HL-60 (cell line): ENCODE data around the gene AGPAT3.
A peak's percentile ranks its signal among the peaks of the same experiment; 100 is the strongest.

Experiments
- DNase-seq, 2 experiments: peaks; one replicate each; pipeline ENCODE4 v3.0.0-alpha.2; 2010 to 2020; ENCODE audit warnings: low read depth in 1 of 2, low spot score in 1 of 2
- H3K27ac ChIP-seq: fragments of 250-450 bp; sonication (Bioruptor Pico); replicated peaks from 2 replicates; pipeline ENCODE4 v1.5.1; 2020; ENCODE audit warnings: mild to moderate bottlenecking, moderate library complexity
- H3K27me3 ChIP-seq: fragments of 250-450 bp; sonication (Bioruptor Pico); 2 replicates; pipeline ENCODE4 v1.5.1; 2021; ENCODE audit warnings: mild to moderate bottlenecking, moderate library complexity; ENCODE audit not compliant: insufficient read depth, poor library complexity, severe bottlenecking
- H3K4me3 ChIP-seq: replicated peaks from 2 replicates; pipeline ENCODE4 v1.5.1; 2011; ENCODE audit warnings: mild to moderate bottlenecking, control low read depth, low read length; ENCODE audit not compliant: insufficient read depth
- CTCF ChIP-seq: IDR thresholded peaks from one replicate; pipeline ENCODE4 v1.5.1; 2011; ENCODE audit warnings: low read length, control low read depth, inconsistent platforms; ENCODE audit not compliant: insufficient read depth
- GABPA ChIP-seq: IDR thresholded peaks from 2 replicates; pipeline ENCODE4 v1.6.1; 2012; ENCODE audit warnings: low read depth
- POLR2AphosphoS5 ChIP-seq: IDR thresholded peaks from 2 replicates; pipeline ENCODE4 v1.6.1; 2012; ENCODE audit warnings: low read depth
- REST ChIP-seq: IDR thresholded peaks from 2 replicates; pipeline ENCODE4 v1.6.1; 2012; ENCODE audit warnings: low read depth; ENCODE audit not compliant: insufficient replicate concordance
- SPI1 ChIP-seq: IDR thresholded peaks from 2 replicates; pipeline ENCODE4 v1.6.1; 2012; ENCODE audit warnings: low read depth, mild to moderate bottlenecking, borderline replicate concordance

The AGPAT3 gene

GRCh38 chr21:44024887-44025353, 159.9 kb downstream of the AGPAT3 start:
- TF ChIP-seq SPI1, result peak; percentile 92
- no peak for TF ChIP-seq REST
- Histone ChIP-seq H3K27me3 (no peaks in the 10 kb centered on the region), H3K27ac (peak overlapping the region; percentile 50), H3K4me3 (no peak overlapping the region)
- peak; percentile 54 to 92 for DNase-seq

GRCh38 chr21:44027607-44028286, 162.7 kb downstream of the AGPAT3 start:
- TF ChIP-seq POLR2AphosphoS5 (no peak), REST (no peak)
- no peak overlapping the region for H3K4me3 ChIP-seq

GRCh38 chr21:44028287-44028659, 163.2 kb downstream of the AGPAT3 start:
- Histone ChIP-seq H3K27me3 (no peaks in the 10 kb centered on the region), H3K4me3 (no peak overlapping the region), H3K27ac (no peak overlapping the region)
- no peak for DNase-seq
- TF ChIP-seq SPI1 (no peak), REST (no peak), GABPA (no peak), CTCF (no peak)

More at GRCh38 chr21:44027607-44028286, 162.7 kb downstream of the AGPAT3 start:
- DNase-seq, result no peak
- Histone ChIP-seq H3K27me3 (no peaks in the 10 kb centered on the region), H3K27ac (no peak overlapping the region)

- no peak overlapping the region for H3K4me3 ChIP-seq
- no peaks in the 10 kb centered on the region for H3K27me3 ChIP-seq
- no peak for TF ChIP-seq GABPA
- DNase-seq, result no peak
- no peak overlapping the region for H3K27ac ChIP-seq
These were observed 164.6 kb downstream of the AGPAT3 start for GRCh38 chr21:44029460-44030087.
